HEK293 (cell line): ENCODE measurements around the gene GLCCI1.

Source experiments
- CTCF ChIA-PET: fragments of 350-600 bp; formaldehyde crosslinking; extraction: SDS; loops from one replicate; lab custom pipeline; 2021; ENCODE audit warnings: antibody characterized with exemption; lab: Yijun Ruan, JAX
- POLR2A ChIA-PET: fragments of 300-600 bp; formaldehyde crosslinking; extraction: SDS; loops from one replicate; lab custom pipeline; 2020; ENCODE audit warnings: antibody characterized with exemption, inconsistent platforms; lab: Yijun Ruan, JAX
- H3K27ac ChIP-seq: fragments of 200-500 bp; sonication (Bioruptor generic); 2 replicates; pipeline ENCODE4 v1.5.1; 2014; ENCODE audit warnings: low read depth, low read length, control low read depth, inconsistent platforms; ENCODE audit errors: extremely low read depth
- H3K36me3 ChIP-seq, 2 experiments: fragments of 200-500 bp in 1 of 2; sonication (Bioruptor generic) in 1 of 2; 1 replicate in 1 of 2; 2 replicates in 1 of 2; pipeline ENCODE4 v1.5.1; 2014 to 2017; ENCODE audit warnings: inconsistent platforms in 2 of 2, low read length in 2 of 2; ENCODE audit not compliant: control insufficient read depth in 2 of 2, insufficient read depth in 1 of 2
- H3K4me1 ChIP-seq: fragments of 200-500 bp; sonication (Bioruptor generic); 2 replicates; pipeline ENCODE4 v1.5.1; 2014; ENCODE audit warnings: mild to moderate bottlenecking, low read length, inconsistent platforms; ENCODE audit not compliant: control insufficient read depth, insufficient read depth
- H3K4me3 ChIP-seq: 2 replicates; pipeline ENCODE4 v1.5.1; 2011; ENCODE audit warnings: low read depth, mild to moderate bottlenecking, control low read depth, low read length, moderate library complexity
- H3K9me3 ChIP-seq: fragments of 200-500 bp; sonication (Bioruptor generic); 2 replicates; pipeline ENCODE4 v1.5.1; 2014; ENCODE audit warnings: low read depth, low read length, inconsistent platforms; ENCODE audit not compliant: control insufficient read depth, insufficient read depth
- BCL11A ChIP-seq: fragments of 450-650 bp; formaldehyde crosslinking; IDR thresholded peaks from 2 replicates; pipeline ENCODE4 v1.5.1; 2016; ENCODE audit warnings: low read depth, missing biosample characterization, missing genetic modification characterization
- IKZF3 ChIP-seq: fragments of 450-650 bp; IDR thresholded peaks from 2 replicates; pipeline ENCODE4 v1.5.0; 2018; ENCODE audit warnings: missing biosample characterization, mild to moderate bottlenecking, missing genetic modification characterization, moderate library complexity
- KLF8 ChIP-seq: fragments of 450-650 bp; formaldehyde crosslinking; IDR thresholded peaks from 2 replicates; pipeline ENCODE4 v1.5.1; 2016; ENCODE audit warnings: missing biosample characterization, missing genetic modification characterization
- ZBTB8A ChIP-seq: fragments of 450-650 bp; formaldehyde crosslinking; IDR thresholded peaks from 2 replicates; pipeline ENCODE4 v1.5.1; 2016; ENCODE audit warnings: missing biosample characterization, missing genetic modification characterization
- ZFP69B ChIP-seq: fragments of 450-650 bp; formaldehyde crosslinking; IDR thresholded peaks from 2 replicates; pipeline ENCODE4 v1.5.1; 2016; ENCODE audit warnings: missing biosample characterization, missing genetic modification characterization
- ZNF184 ChIP-seq: fragments of 450-650 bp; IDR thresholded peaks from 2 replicates; pipeline ENCODE4 v1.5.1; 2018; ENCODE audit warnings: missing biosample characterization, mild to moderate bottlenecking, missing genetic modification characterization
- ZNF266 ChIP-seq: fragments of 450-650 bp; formaldehyde crosslinking; IDR thresholded peaks from 2 replicates; pipeline ENCODE4 v1.5.1; 2016; ENCODE audit warnings: missing biosample characterization, missing genetic modification characterization, low read depth
- ZNF398 ChIP-seq: fragments of 450-650 bp; formaldehyde crosslinking; IDR thresholded peaks from 2 replicates; pipeline ENCODE4 v1.5.1; 2017; ENCODE audit warnings: missing biosample characterization, missing genetic modification characterization
- ZNF426 ChIP-seq: fragments of 450-650 bp; formaldehyde crosslinking; IDR thresholded peaks from 2 replicates; pipeline ENCODE4 v1.5.1; 2017; ENCODE audit warnings: missing biosample characterization, missing genetic modification characterization, mild to moderate bottlenecking, inconsistent platforms, moderate library complexity
- ZNF530 ChIP-seq: fragments of 450-650 bp; formaldehyde crosslinking; IDR thresholded peaks from 2 replicates; pipeline ENCODE4 v1.5.1; 2016; ENCODE audit warnings: low read depth, missing biosample characterization, missing genetic modification characterization
- ZNF621 ChIP-seq: fragments of 450-650 bp; formaldehyde crosslinking; IDR thresholded peaks from 2 replicates; pipeline ENCODE4 v1.5.1; 2017; ENCODE audit warnings: missing biosample characterization, missing genetic modification characterization
- ZNF626 ChIP-seq: fragments of 450-650 bp; sonication (Bioruptor Pico); formaldehyde crosslinking; IDR thresholded peaks from 2 replicates; pipeline ENCODE4 v1.5.1; 2018; ENCODE audit warnings: missing biosample characterization, missing genetic modification characterization, inconsistent platforms
- ZNF645 ChIP-seq: fragments of 450-650 bp; formaldehyde crosslinking; IDR thresholded peaks from 2 replicates; pipeline ENCODE4; 2016; ENCODE audit warnings: missing biosample characterization, missing genetic modification characterization
- ZNF654 ChIP-seq: fragments of 450-650 bp; formaldehyde crosslinking; IDR thresholded peaks from 2 replicates; pipeline ENCODE4 v1.5.1; 2016; ENCODE audit warnings: low read depth, missing biosample characterization, missing genetic modification characterization
- TF ChIP-seq, protein P1 (sequence below): fragments of 450-650 bp; formaldehyde crosslinking; IDR thresholded peaks from 2 replicates; pipeline ENCODE4 v1.5.1; 2016; ENCODE audit warnings: missing biosample characterization, missing genetic modification characterization
- TF ChIP-seq, protein P2 (sequence below): fragments of 450-650 bp; formaldehyde crosslinking; IDR thresholded peaks from 2 replicates; pipeline ENCODE4 v1.5.1; 2016; ENCODE audit warnings: missing biosample characterization, missing genetic modification characterization
- TF ChIP-seq, protein P3 (sequence below): fragments of 450-650 bp; IDR thresholded peaks from 2 replicates; pipeline ENCODE4 v1.5.1; 2018; ENCODE audit warnings: missing biosample characterization, mild to moderate bottlenecking, missing genetic modification characterization
- TF ChIP-seq, protein P4 (sequence below): fragments of 450-650 bp; formaldehyde crosslinking; IDR thresholded peaks from 2 replicates; pipeline ENCODE4 v1.5.1; 2016; ENCODE audit warnings: missing biosample characterization, missing genetic modification characterization, borderline replicate concordance

Gene GLCCI1

GRCh38 chr7:8070451-8071180 lies 102.0 kb downstream of the GLCCI1 start:
- no peaks in the 10 kb centered on the region for H3K36me3 ChIP-seq
- POLR2A ChIA-PET, result no interaction called here

GRCh38 chr7:8078418-8078817 lies 109.8 kb downstream of the GLCCI1 start:
- ChIA-PET POLR2A (no interaction called here), CTCF (no interaction called here)
- Histone ChIP-seq H3K9me3 (no peaks in the 10 kb centered on the region), H3K4me1 (no peaks in the 10 kb centered on the region), H3K27ac (no peak overlapping the region), H3K4me3 (no peak overlapping the region), H3K36me3 (no peaks in the 10 kb centered on the region)
- TF ChIP-seq ZNF184 (tag by site-specific recombination) (no peak), ZNF626 (tag by site-specific recombination) (no peak), ZNF426 (tag by site-specific recombination) (no peak), ZNF398 (no peak), BCL11A (tag by site-specific recombination) (no peak), ZNF654 (tag by site-specific recombination) (no peak), ZFP69B (tag by site-specific recombination) (no peak)
- TF ChIP-seq, protein P1, sequence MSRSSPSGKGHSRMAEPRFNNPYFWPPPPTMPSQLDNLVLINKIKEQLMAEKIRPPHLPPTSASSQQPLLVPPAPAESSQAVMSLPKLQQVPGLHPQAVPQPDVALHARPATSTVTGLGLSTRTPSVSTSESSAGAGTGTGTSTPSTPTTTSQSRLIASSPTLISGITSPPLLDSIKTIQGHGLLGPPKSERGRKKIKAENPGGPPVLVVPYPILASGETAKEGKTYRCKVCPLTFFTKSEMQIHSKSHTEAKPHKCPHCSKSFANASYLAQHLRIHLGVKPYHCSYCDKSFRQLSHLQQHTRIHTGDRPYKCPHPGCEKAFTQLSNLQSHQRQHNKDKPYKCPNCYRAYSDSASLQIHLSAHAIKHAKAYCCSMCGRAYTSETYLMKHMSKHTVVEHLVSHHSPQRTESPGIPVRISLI (tag by site-specific recombination), result no peak
- TF ChIP-seq, protein P2, sequence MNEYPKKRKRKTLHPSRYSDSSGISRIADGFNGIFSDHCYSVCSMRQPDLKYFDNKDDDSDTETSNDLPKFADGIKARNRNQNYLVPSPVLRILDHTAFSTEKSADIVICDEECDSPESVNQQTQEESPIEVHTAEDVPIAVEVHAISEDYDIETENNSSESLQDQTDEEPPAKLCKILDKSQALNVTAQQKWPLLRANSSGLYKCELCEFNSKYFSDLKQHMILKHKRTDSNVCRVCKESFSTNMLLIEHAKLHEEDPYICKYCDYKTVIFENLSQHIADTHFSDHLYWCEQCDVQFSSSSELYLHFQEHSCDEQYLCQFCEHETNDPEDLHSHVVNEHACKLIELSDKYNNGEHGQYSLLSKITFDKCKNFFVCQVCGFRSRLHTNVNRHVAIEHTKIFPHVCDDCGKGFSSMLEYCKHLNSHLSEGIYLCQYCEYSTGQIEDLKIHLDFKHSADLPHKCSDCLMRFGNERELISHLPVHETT (tag by site-specific recombination), result no peak

More at GRCh38 chr7:8070451-8071180, 102.0 kb downstream of the GLCCI1 start:
- no peaks in the 10 kb centered on the region for H3K9me3 ChIP-seq
- CTCF ChIA-PET, result interaction anchor here (0.6 kb wide), 1 partner anchor 320 kb away, joined by 3 read pairs; no protein-coding TSS in a partner anchor
- no peak overlapping the region for H3K4me3 ChIP-seq
- H3K27ac ChIP-seq, result no peak overlapping the region
- TF ChIP-seq ZBTB8A (no peak), ZNF645 (no peak), ZNF654 (tag by site-specific recombination) (no peak), ZNF530 (tag by site-specific recombination) (no peak), IKZF3 (tag by site-specific recombination) (no peak), KLF8 (no peak), ZNF266 (no peak), ZNF621 (no peak)
- TF ChIP-seq, protein P3, sequence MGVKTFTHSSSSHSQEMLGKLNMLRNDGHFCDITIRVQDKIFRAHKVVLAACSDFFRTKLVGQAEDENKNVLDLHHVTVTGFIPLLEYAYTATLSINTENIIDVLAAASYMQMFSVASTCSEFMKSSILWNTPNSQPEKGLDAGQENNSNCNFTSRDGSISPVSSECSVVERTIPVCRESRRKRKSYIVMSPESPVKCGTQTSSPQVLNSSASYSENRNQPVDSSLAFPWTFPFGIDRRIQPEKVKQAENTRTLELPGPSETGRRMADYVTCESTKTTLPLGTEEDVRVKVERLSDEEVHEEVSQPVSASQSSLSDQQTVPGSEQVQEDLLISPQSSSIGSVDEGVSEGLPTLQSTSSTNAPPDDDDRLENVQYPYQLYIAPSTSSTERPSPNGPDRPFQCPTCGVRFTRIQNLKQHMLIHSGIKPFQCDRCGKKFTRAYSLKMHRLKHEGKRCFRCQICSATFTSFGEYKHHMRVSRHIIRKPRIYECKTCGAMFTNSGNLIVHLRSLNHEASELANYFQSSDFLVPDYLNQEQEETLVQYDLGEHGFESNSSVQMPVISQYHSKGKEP, result no peak
- TF ChIP-seq, protein P4, sequence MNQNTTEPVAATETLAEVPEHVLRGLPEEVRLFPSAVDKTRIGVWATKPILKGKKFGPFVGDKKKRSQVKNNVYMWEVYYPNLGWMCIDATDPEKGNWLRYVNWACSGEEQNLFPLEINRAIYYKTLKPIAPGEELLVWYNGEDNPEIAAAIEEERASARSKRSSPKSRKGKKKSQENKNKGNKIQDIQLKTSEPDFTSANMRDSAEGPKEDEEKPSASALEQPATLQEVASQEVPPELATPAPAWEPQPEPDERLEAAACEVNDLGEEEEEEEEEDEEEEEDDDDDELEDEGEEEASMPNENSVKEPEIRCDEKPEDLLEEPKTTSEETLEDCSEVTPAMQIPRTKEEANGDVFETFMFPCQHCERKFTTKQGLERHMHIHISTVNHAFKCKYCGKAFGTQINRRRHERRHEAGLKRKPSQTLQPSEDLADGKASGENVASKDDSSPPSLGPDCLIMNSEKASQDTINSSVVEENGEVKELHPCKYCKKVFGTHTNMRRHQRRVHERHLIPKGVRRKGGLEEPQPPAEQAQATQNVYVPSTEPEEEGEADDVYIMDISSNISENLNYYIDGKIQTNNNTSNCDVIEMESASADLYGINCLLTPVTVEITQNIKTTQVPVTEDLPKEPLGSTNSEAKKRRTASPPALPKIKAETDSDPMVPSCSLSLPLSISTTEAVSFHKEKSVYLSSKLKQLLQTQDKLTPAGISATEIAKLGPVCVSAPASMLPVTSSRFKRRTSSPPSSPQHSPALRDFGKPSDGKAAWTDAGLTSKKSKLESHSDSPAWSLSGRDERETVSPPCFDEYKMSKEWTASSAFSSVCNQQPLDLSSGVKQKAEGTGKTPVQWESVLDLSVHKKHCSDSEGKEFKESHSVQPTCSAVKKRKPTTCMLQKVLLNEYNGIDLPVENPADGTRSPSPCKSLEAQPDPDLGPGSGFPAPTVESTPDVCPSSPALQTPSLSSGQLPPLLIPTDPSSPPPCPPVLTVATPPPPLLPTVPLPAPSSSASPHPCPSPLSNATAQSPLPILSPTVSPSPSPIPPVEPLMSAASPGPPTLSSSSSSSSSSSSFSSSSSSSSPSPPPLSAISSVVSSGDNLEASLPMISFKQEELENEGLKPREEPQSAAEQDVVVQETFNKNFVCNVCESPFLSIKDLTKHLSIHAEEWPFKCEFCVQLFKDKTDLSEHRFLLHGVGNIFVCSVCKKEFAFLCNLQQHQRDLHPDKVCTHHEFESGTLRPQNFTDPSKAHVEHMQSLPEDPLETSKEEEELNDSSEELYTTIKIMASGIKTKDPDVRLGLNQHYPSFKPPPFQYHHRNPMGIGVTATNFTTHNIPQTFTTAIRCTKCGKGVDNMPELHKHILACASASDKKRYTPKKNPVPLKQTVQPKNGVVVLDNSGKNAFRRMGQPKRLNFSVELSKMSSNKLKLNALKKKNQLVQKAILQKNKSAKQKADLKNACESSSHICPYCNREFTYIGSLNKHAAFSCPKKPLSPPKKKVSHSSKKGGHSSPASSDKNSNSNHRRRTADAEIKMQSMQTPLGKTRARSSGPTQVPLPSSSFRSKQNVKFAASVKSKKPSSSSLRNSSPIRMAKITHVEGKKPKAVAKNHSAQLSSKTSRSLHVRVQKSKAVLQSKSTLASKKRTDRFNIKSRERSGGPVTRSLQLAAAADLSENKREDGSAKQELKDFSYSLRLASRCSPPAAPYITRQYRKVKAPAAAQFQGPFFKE (tag by site-specific recombination), result no peak
- H3K4me1 ChIP-seq, result peaks cover 5% of the 10 kb centered on the region; the same call in 1 of the 2 replicates
